GM19372 (cell line): ENCODE results near the gene ANKRD50.

Experiments used
- ATAC-seq: cut with Tn5 transposase; IDR thresholded peaks from one replicate; pipeline ENCODE4 v1.9.1; 2021; ENCODE audit warnings: mild to moderate bottlenecking, low read depth, moderate library complexity; ENCODE audit not compliant: unreplicated experiment

ANKRD50 gene

GRCh38 chr4:124640022-124640730, 72.4 kb downstream of the ANKRD50 start:
- ATAC-seq = no peak

DNA sequence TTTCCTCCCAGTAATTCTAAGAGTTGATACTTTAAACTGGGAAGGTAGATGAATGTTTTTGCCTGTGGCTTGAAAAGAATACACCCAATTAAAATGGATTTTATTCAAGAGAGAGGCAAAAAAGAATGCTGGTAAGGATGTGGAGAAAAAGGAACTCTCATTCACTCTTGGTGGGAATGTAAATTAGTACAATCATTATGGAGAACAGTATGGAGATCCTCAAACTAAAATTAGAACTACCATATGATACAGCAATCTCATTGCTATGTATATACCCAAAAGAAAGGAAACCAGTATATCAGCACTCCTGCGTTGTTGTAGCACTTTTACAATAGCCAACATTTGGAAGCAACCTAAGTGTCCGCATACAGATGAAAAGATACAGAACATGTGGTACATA, 75.2 kb downstream of the ANKRD50 start:
- ATAC-seq = no peak

GRCh38 chr4:124636788-124637187, 75.7 kb downstream of the ANKRD50 start:
- ATAC-seq = no peak

DNA sequence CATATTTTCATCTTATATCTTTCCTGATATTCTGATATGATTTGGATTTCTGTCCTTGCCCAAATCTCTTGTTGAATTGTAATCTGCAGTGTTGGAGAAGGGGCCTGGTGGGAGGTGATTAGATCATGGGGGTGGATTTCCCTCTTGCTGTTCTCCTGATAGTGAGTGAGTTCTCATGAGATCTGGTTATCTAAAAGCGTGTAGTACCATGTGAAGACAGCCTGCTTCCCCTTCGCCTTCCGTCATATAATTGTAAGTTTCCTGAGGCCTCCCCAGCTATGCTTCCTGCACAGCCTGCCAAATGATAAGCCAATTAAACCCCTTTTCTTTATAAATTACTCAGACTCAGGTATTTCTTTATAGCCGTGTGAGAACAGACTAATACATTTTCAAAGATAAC, 77.2 kb downstream of the ANKRD50 start:
- no peak for ATAC-seq

- ATAC-seq = no peak
Observed at GRCh38 chr4:124633285-124633941, 79.1 kb downstream of the ANKRD50 start.

DNA sequence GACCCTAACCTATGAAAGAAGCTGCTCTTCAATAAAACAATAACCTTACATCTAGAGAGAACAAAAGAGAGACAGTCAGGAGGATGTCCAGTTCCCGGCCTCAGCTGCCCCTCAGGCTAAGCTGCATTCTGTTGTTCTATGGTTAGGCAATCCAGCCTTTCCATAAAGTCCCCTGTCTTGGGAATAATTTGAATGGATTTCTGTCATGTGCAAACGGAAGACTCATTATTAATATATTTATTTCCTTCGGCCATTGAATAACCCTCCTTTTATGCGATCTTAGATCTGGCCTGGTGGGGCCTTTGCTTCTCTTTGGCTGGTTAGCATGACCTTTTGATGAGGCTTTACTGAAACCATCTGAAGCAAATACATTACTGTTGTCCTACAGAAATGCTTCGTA, 80.1 kb downstream of the ANKRD50 start:
- ATAC-seq = no peak

DNA sequence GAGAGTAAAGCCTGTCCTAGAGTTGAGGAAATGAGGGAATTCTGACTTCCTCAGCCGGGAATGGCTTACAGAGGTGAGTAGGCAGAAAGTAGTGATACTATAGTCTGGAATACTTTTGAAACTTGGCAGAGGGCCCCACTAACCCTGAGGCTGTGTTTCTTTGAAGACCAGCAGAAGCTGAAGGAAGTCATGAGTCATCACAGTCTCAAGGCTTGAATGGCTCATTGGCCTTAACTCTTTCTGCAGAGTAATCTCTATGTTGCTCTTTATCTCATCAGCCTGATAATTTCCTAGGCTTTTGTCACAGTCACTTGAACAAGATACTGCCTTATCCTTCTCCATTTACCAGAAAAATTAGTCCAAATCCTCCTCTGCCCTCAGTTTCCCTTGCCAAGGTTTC, 80.8 kb downstream of the ANKRD50 start:
- ATAC-seq = no peak

- ATAC-seq = no peak
Observed at GRCh38 chr4:124629681-124630080, 82.9 kb downstream of the ANKRD50 start.
